H1 (cell line): Measurements from ENCODE around the gene AFTPH. TPM values are rescaled to one million over a fixed set of nuclear protein-coding genes. Genes with fewer than 3 reads are reported as not detected.
A peak's percentile ranks its signal among the peaks of the same experiment; 100 is the strongest.

Source experiments
- CTCF ChIA-PET: fragments of 300-600 bp; sonication (Branson Sonifier 250); formaldehyde crosslinking; loops from one replicate; lab custom pipeline; 2021; ENCODE audit not compliant: partially characterized antibody; lab: Charles Lee
- POLR2A ChIA-PET: fragments of 300-600 bp; sonication (Branson Sonifier 250); formaldehyde crosslinking; loops from one replicate; lab custom pipeline; 2021; ENCODE audit warnings: inconsistent platforms; ENCODE audit not compliant: partially characterized antibody; lab: Charles Lee
- DNase-seq, 2 experiments: peaks; one replicate each; pipeline versions ENCODE4 v3.0.0 to v3.0.0-alpha.2; 2010 to 2022; ENCODE audit warnings: low spot score in 2 of 2, low read depth in 1 of 2, mixed read lengths in 1 of 2
- FAIRE-seq: peaks from 2 replicates; lab custom pipeline; 2011; peaks lifted over from hg19 to GRCh38; lab: Jason Lieb, UNC
- H2AFZ ChIP-seq: 2 replicates; pipeline ENCODE4 v1.8.1; 2012; ENCODE audit warnings: low read length, inconsistent platforms
- H2AK5ac ChIP-seq: 2 replicates; pipeline ENCODE4 v1.6.1; 2013; ENCODE audit warnings: low read depth, low read length
- H2BK120ac ChIP-seq: replicated peaks from 2 replicates; pipeline ENCODE3; 2013; ENCODE audit warnings: low read depth, low read length, inconsistent platforms
- H2BK12ac ChIP-seq: 2 replicates; pipeline ENCODE4 v1.6.1; 2013; ENCODE audit warnings: low read depth, low read length
- H2BK15ac ChIP-seq: 2 replicates; pipeline ENCODE4 v1.6.1; 2013; ENCODE audit warnings: low read length
- H2BK20ac ChIP-seq: 2 replicates; pipeline ENCODE4 v1.6.1; 2013; ENCODE audit warnings: low read length
- H2BK5ac ChIP-seq: 2 replicates; pipeline ENCODE4 v1.6.1; 2013; ENCODE audit warnings: low read depth, low read length
- H3K14ac ChIP-seq: 2 replicates; pipeline ENCODE4 v1.6.1; 2013; ENCODE audit warnings: inconsistent platforms; ENCODE audit not compliant: insufficient read length
- H3K18ac ChIP-seq: 2 replicates; pipeline ENCODE4 v1.6.1; 2013; ENCODE audit warnings: low read length; ENCODE audit errors: extremely low read depth
- H3K23ac ChIP-seq: 2 replicates; pipeline ENCODE4 v1.6.1; 2013; ENCODE audit warnings: inconsistent platforms; ENCODE audit not compliant: insufficient read length
- H3K23me2 ChIP-seq: 2 replicates; pipeline ENCODE4 v1.6.1; 2013; ENCODE audit warnings: low read depth, low read length
- H3K27ac ChIP-seq: 2 replicates; pipeline ENCODE4 v1.6.1; 2011; ENCODE audit warnings: low read depth, low read length, inconsistent platforms
- H3K27me3 ChIP-seq, 4 experiments: replicated peaks in 1 of 4; 1 replicate in 1 of 4; 2 replicates in 3 of 4; pipeline versions ENCODE4 v1.6.1 to v1.8.1; 2011 to 2013; ENCODE audit warnings: low read length in 3 of 4, mild to moderate bottlenecking in 3 of 4, inconsistent platforms in 2 of 4, mixed read lengths in 2 of 4, moderate library complexity in 1 of 4; ENCODE audit not compliant: control insufficient read depth in 3 of 4, insufficient read depth in 3 of 4; ENCODE audit errors: extremely low read depth in 1 of 4
- H3K36me3 ChIP-seq, 4 experiments: 2 replicates each; pipeline versions ENCODE4 v1.6.1 to v1.8.1; 2011 to 2013; ENCODE audit warnings: mild to moderate bottlenecking in 4 of 4, low read length in 3 of 4, moderate library complexity in 2 of 4, control low read depth in 1 of 4, inconsistent platforms in 1 of 4; ENCODE audit not compliant: insufficient read depth in 4 of 4, control insufficient read depth in 2 of 4
- H3K4ac ChIP-seq: replicated peaks from 2 replicates; pipeline ENCODE3; 2013; ENCODE audit warnings: low read length, low read depth, mixed read lengths, inconsistent platforms; ENCODE audit not compliant: insufficient read length
- H3K4me1 ChIP-seq, 4 experiments: replicated peaks in 1 of 4; 1 replicate in 1 of 4; 2 replicates in 3 of 4; pipeline versions ENCODE4 v1.6.1 to v1.8.1; 2011 to 2013; ENCODE audit warnings: low read length in 3 of 4, inconsistent platforms in 2 of 4, mixed read lengths in 1 of 4; ENCODE audit not compliant: insufficient read depth in 4 of 4, control insufficient read depth in 3 of 4
- H3K4me2 ChIP-seq, 2 experiments: 2 replicates each; pipeline versions ENCODE4 v1.6.1 to v1.8.1; 2011 to 2013; ENCODE audit warnings: low read depth in 2 of 2, low read length in 2 of 2, control low read depth in 1 of 2, inconsistent platforms in 1 of 2, mild to moderate bottlenecking in 1 of 2; ENCODE audit not compliant: insufficient read depth in 1 of 2
- H3K4me3 ChIP-seq, 4 experiments: fragments of 200-600, 300-600 bp in 1 of 4; sonication (generic), shearing (Covaris generic), sonication (Bioruptor Twin) in 1 of 4; 2 replicates each; pipeline versions ENCODE4 v1.5.1 to v1.8.1; 2011 to 2016; ENCODE audit warnings: low read length in 4 of 4, low read depth in 3 of 4, control low read depth in 2 of 4, inconsistent platforms in 2 of 4, mild to moderate bottlenecking in 2 of 4, mixed read lengths in 1 of 4, moderate library complexity in 1 of 4; ENCODE audit not compliant: insufficient read depth in 2 of 4; ENCODE audit errors: extremely low read depth in 1 of 4
- H3K56ac ChIP-seq: replicated peaks from 2 replicates; pipeline ENCODE3; 2013; ENCODE audit warnings: low read depth, mild to moderate bottlenecking, mixed read lengths, low read length, inconsistent platforms; ENCODE audit not compliant: insufficient read length
- H3K79me1 ChIP-seq: 2 replicates; pipeline ENCODE4 v1.6.1; 2013; ENCODE audit warnings: low read depth, low read length, control low read depth
- H3K79me2 ChIP-seq, 2 experiments: 2 replicates each; pipeline versions ENCODE4 v1.6.1 to v1.8.1; 2012 to 2013; ENCODE audit warnings: low read length in 2 of 2, mild to moderate bottlenecking in 2 of 2, inconsistent platforms in 1 of 2; ENCODE audit not compliant: insufficient read depth in 2 of 2, control insufficient read depth in 1 of 2
- H3K9ac ChIP-seq, 4 experiments: replicated peaks in 1 of 4; 1 replicate in 1 of 4; 2 replicates in 3 of 4; pipeline versions ENCODE4 v1.6.1 to v1.8.1; 2011 to 2013; ENCODE audit warnings: low read depth in 3 of 4, low read length in 3 of 4, control low read depth in 2 of 4, mild to moderate bottlenecking in 2 of 4, moderate library complexity in 2 of 4, inconsistent platforms in 1 of 4; ENCODE audit errors: extremely low read depth in 1 of 4
- H3K9me3 ChIP-seq, 2 experiments: 2 replicates each; pipeline versions ENCODE4 v1.6.1 to v1.8.1; 2012 to 2013; ENCODE audit warnings: mild to moderate bottlenecking in 2 of 2, moderate library complexity in 2 of 2, control low read depth in 1 of 2, inconsistent platforms in 1 of 2, low read depth in 1 of 2, low read length in 1 of 2, mixed read lengths in 1 of 2; ENCODE audit not compliant: insufficient read depth in 2 of 2
- H4K20me1 ChIP-seq, 2 experiments: replicated peaks in 1 of 2; 2 replicates each; pipeline versions ENCODE3 to v1.8.1; 2011 to 2013; ENCODE audit warnings: inconsistent platforms in 2 of 2, low read length in 2 of 2, mild to moderate bottlenecking in 1 of 2; ENCODE audit not compliant: insufficient read depth in 2 of 2, control insufficient read depth in 1 of 2
- H4K5ac ChIP-seq: 2 replicates; pipeline ENCODE4 v1.6.1; 2013; ENCODE audit warnings: low read length, low read depth, mixed read lengths, inconsistent platforms; ENCODE audit not compliant: insufficient read length
- H4K8ac ChIP-seq: 2 replicates; pipeline ENCODE4 v1.8.0; 2013; ENCODE audit warnings: mild to moderate bottlenecking, moderate library complexity, low read length, inconsistent platforms; ENCODE audit not compliant: insufficient read depth; ENCODE audit errors: extremely low read depth
- H4K91ac ChIP-seq: replicated peaks from 2 replicates; pipeline ENCODE3; 2013; ENCODE audit warnings: low read length, mixed read lengths, inconsistent platforms; ENCODE audit not compliant: insufficient read length
- ATF3 ChIP-seq: IDR thresholded peaks from 2 replicates; pipeline ENCODE4 v1.6.1; 2011; ENCODE audit warnings: low read depth, mild to moderate bottlenecking, low read length; ENCODE audit not compliant: insufficient read depth
- JUN ChIP-seq: IDR thresholded peaks from 2 replicates; pipeline ENCODE4 v1.6.1; 2011; ENCODE audit warnings: low read depth, mild to moderate bottlenecking, improper control_type of control experiment, low read length
- JUND ChIP-seq: IDR thresholded peaks from 2 replicates; pipeline ENCODE4 v1.6.1; 2011; ENCODE audit warnings: mild to moderate bottlenecking, improper control_type of control experiment, low read length
- SIN3A ChIP-seq, 2 experiments: IDR thresholded peaks in 1 of 2; conservative IDR thresholded peaks in 1 of 2; 2 replicates each; pipeline ENCODE4 v1.6.1; 2011 to 2012; ENCODE audit warnings: low read length in 2 of 2, improper control_type of control experiment in 1 of 2, low read depth in 1 of 2, mild to moderate bottlenecking in 1 of 2
- TAF7 ChIP-seq: optimal IDR thresholded peaks from 2 replicates; pipeline ENCODE3; 2011; ENCODE audit warnings: low read depth, mild to moderate bottlenecking, inconsistent platforms, low read length, moderate library complexity, borderline replicate concordance
- WGBS, 2 experiments: shearing (Covaris generic) in 1 of 2; methylation state at CpG; one replicate each; pipeline versions ENCODE4 v1.1.6 to v1.1.7; 2013 to 2015; ENCODE audit warnings: low lambda C conversion rate in 2 of 2, mixed read lengths in 2 of 2, inconsistent platforms in 1 of 2, low coverage in 1 of 2, missing lambda C conversion rate in 1 of 2; ENCODE audit not compliant: insufficient replicate concordance in 2 of 2, insufficient coverage in 1 of 2, insufficient read length in 1 of 2; ENCODE audit errors: extremely low coverage in 1 of 2, missing lambda C conversion rate in 1 of 2; 5-methylcytosine and 5-hydroxymethylcytosine counted together
- polyA plus RNA-seq, 7 experiments: library from polyadenylated mRNA; depleted of rRNA in 3 of 7; stranded (reverse) in 5 of 7; unstranded in 2 of 7; fragments of >200 nt in 5 of 7; fragments of 200-250 nt in 2 of 7; gene quantifications; 1 replicate in 5 of 7; 2 replicates in 1 of 7; 4 replicates in 1 of 7; pipeline versions ENCODE4 v1.2.1 to v1.2.3, GENCODE V29; 2011 to 2013; ENCODE audit warnings: missing spikeins in 2 of 7, mixed read lengths in 2 of 7
- total RNA-seq: library from RNA; stranded (reverse); fragmentation: NEBNext Ultra II Directional; extraction: Animal tissue kit (Norgen Biotek cat#: 25700); gene quantifications from 2 replicates; pipeline ENCODE4 v1.2.1, GENCODE V29; 2021

The AFTPH gene
- total and polyA plus RNA-seq, 2 of the 8 experiments (the other 6 are each of a cell fraction or from before 2014, with no cell fraction given) = 7.3 to 15.0 TPM

DNA sequence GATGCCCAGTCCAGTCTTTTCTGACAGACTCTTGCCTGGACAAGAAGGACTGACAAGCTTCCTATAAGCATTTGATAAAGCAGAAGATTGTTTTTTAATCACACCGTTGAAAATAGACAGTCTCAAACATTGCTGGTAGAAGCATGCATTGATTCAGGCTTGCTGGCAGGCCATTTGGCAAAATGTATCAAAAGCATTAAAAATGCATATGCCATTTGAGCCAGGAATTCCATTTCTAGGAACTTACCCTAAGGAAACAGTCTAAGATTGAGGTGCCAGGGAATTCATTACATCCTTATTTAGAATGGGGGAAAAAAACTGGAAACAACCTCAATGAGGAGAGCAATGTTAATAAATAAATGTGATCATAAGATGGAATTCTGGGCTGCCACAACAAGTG is 49.5 kb upstream of the AFTPH start:
- FAIRE-seq = no peak
- Histone ChIP-seq H3K79me2 (no peaks in the 10 kb centered on the region), H3K27me3 (no peaks in the 10 kb centered on the region), H3K4ac (no peak overlapping the region), H4K8ac (no peak overlapping the region), H4K91ac (no peak overlapping the region), H2BK15ac (no peak overlapping the region), H3K56ac (no peak overlapping the region), H3K23me2 (no peaks in the 10 kb centered on the region), H3K79me1 (no peaks in the 10 kb centered on the region), H4K5ac (no peak overlapping the region), H3K14ac (no peak overlapping the region), H2AK5ac (no peak overlapping the region), H3K4me3 (no peak overlapping the region), H3K18ac (no peak overlapping the region), H2AFZ (peak overlapping the region; percentile 46; the same call in 1 of the 2 replicates), H4K20me1 (no peaks in the 10 kb centered on the region), H2BK20ac (no peak overlapping the region), H3K9me3 (no peaks in the 10 kb centered on the region), H3K27ac (no peak overlapping the region), H3K4me2 (no peak overlapping the region), H2BK120ac (no peak overlapping the region), H2BK12ac (no peak overlapping the region), H2BK5ac (no peak overlapping the region; the same call in 1 of the 2 replicates), H3K4me1 (peaks cover 0 to 9% (median 4%) of the 10 kb centered on the region in 4 experiments; a peak in 5 of 7 replicates), H3K23ac (no peak overlapping the region), H3K36me3 (no peaks in the 10 kb centered on the region), H3K9ac (no peak overlapping the region)
- WGBS, 2 experiments = 89% methylated on average over 1 of the region's 1 CpG; no CpG with 5 or more reads in 1 of the 2 experiments
- ChIA-PET POLR2A (interaction anchor here (1.2 kb wide), 1 partner anchor 10 kb away, joined by 3 read pairs; no protein-coding TSS in a partner anchor), CTCF (interaction anchor here (0.7 to 7.2 kb wide), 7 partner anchors 8 to 144 kb away, joined by 3 to 56 read pairs (median 4); no protein-coding TSS in a partner anchor)
- TF ChIP-seq ATF3 = no peak
- no peak for TF ChIP-seq TAF7
- no peak for TF ChIP-seq JUN
- TF ChIP-seq JUND = no peak
- no peak for TF ChIP-seq SIN3A (conservative IDR thresholded peaks at IDR 0.05 in 1 of 2, IDR thresholded peaks at IDR 0.05 in 1 of 2; ENCODE audit: low read depth in 1 of 2, low read length in 2 of 2)
- no peak for DNase-seq
